ENCODE data around the gene ADAMTS9.

ADAMTS9 gene

GRCh38 chr3:64586952-64587351, 100.8 kb downstream of the ADAMTS9 start:
- DNase-seq (ENCODE audit: insufficient read length) (no peak), FAIRE-seq (no peak)
- TF ChIP-seq TAF1 (IDR thresholded peaks at IDR 0.05; ENCODE audit: borderline replicate concordance, low read depth, low read length) = no peak
- no peak for TF ChIP-seq POLR2A (IDR thresholded peaks at IDR 0.05; ENCODE audit: low read depth, low read length)
- no peak for TF ChIP-seq POLR2AphosphoS5 (IDR thresholded peaks at IDR 0.05; ENCODE audit: low read depth, low read length)

GRCh38 chr3:64584179-64584578, 103.6 kb downstream of the ADAMTS9 start:
- no peak for FAIRE-seq
- no peak for DNase-seq (ENCODE audit: insufficient read length)
- TF ChIP-seq TAF1 (IDR thresholded peaks at IDR 0.05; ENCODE audit: borderline replicate concordance, low read depth, low read length) (no peak), POLR2AphosphoS5 (IDR thresholded peaks at IDR 0.05; ENCODE audit: low read depth, low read length) (no peak), POLR2A (IDR thresholded peaks at IDR 0.05; ENCODE audit: low read depth, low read length) (no peak)

DNA sequence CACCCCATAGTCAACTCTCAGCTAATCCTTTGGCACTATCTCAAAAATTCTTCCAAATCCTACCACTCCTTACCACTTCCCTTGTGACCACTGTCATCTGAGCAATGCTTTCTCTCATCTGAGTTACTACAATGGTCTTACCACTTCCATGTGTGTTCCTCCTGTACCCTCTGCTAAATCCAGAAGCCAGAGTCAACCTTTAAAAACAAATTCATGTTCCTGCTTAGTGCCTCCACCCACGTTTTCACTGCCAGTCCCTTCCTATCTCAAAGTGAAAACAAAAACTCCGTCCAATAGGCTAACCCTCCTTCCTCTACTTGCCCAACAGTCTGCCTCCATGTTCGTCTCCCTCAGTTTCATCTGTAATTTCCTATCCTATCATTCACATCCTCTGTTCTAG, 109.0 kb downstream of the ADAMTS9 start:
- DNase-seq (ENCODE audit: insufficient read length) (no peak), FAIRE-seq (no peak)
- TF ChIP-seq TAF1 (IDR thresholded peaks at IDR 0.05; ENCODE audit: borderline replicate concordance, low read depth, low read length) = no peak
- TF ChIP-seq POLR2AphosphoS5 (IDR thresholded peaks at IDR 0.05; ENCODE audit: low read depth, low read length) = no peak
- no peak for TF ChIP-seq POLR2A (IDR thresholded peaks at IDR 0.05; ENCODE audit: low read depth, low read length)

DNA sequence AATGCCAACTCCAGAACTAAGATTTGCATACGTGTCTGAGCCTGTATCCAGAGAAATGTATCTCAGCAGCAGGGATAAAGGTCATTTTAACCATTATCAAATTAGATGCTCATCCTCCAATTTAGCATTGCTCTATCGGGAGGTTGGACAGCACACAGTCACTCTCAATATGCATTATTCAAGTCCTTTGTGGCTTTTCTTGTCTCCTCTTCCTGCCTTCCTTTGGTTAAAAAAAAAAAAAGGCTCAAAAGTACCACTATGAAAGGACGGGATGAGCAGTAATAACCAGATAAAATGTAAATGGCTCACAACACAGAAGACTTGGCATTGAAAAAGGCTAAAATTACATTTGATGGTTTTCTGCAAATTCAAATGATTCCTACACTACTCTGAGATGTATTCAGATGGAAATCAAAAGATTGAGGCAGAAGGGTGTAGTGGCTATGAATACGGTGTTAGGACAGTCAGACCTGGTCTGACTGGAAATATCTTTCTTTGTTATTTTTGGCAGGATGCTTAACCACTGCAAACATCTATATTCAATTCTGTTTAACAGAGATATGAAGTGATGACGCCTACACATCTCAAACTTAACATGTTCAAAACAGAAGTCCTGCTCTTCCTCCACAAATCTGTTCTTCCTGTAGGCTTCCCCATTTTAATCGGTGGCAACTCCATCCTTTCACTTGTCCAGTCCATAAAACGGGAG, 109.6 kb downstream of the ADAMTS9 start:
- FAIRE-seq (no peak), DNase-seq (ENCODE audit: insufficient read length) (no peak)
- TF ChIP-seq POLR2A (IDR thresholded peaks at IDR 0.05; ENCODE audit: low read depth, low read length) (no peak), POLR2AphosphoS5 (IDR thresholded peaks at IDR 0.05; ENCODE audit: low read depth, low read length) (no peak), TAF1 (IDR thresholded peaks at IDR 0.05; ENCODE audit: borderline replicate concordance, low read depth, low read length) (no peak)

- FAIRE-seq (no peak), DNase-seq (ENCODE audit: insufficient read length) (no peak)
- TF ChIP-seq POLR2A (IDR thresholded peaks at IDR 0.05; ENCODE audit: low read depth, low read length) (no peak), TAF1 (IDR thresholded peaks at IDR 0.05; ENCODE audit: borderline replicate concordance, low read depth, low read length) (no peak), POLR2AphosphoS5 (IDR thresholded peaks at IDR 0.05; ENCODE audit: low read depth, low read length) (no peak)
Observed at GRCh38 chr3:64576211-64576775, 111.5 kb downstream of the ADAMTS9 start.

GRCh38 chr3:64575211-64575844, 112.5 kb downstream of the ADAMTS9 start:
- TF ChIP-seq TAF1 (IDR thresholded peaks at IDR 0.05; ENCODE audit: borderline replicate concordance, low read depth, low read length) (no peak), POLR2AphosphoS5 (IDR thresholded peaks at IDR 0.05; ENCODE audit: low read depth, low read length) (no peak), POLR2A (IDR thresholded peaks at IDR 0.05; ENCODE audit: low read depth, low read length) (no peak)
- DNase-seq (ENCODE audit: insufficient read length) = no peak
- peak; percentile 21 for FAIRE-seq

- FAIRE-seq (no peak), DNase-seq (ENCODE audit: insufficient read length) (no peak)
- TF ChIP-seq TAF1 (IDR thresholded peaks at IDR 0.05; ENCODE audit: borderline replicate concordance, low read depth, low read length) = no peak
- no peak for TF ChIP-seq POLR2AphosphoS5 (IDR thresholded peaks at IDR 0.05; ENCODE audit: low read depth, low read length)
- no peak for TF ChIP-seq POLR2A (IDR thresholded peaks at IDR 0.05; ENCODE audit: low read depth, low read length)
Observed at GRCh38 chr3:64574194-64574593, 113.6 kb downstream of the ADAMTS9 start.

DNA sequence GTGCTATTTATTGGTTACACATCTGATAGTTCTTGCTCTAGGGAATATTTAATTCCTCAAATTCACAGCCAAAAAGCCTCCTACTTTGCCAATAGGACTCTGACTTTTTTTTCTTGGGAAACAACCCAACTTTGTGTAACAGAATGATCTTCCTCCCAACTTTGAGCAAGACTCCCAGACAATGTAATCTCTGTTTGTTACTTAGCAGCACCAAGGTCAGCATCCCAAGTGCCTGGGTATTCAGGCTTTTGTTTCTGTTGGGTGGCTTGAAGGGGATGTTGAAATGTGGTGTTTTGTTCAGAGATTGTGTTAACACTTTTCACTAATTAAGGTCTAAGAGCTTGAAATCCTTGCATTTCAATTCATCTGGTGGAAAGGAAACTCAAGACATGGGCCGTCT, 115.8 kb downstream of the ADAMTS9 start:
- DNase-seq (ENCODE audit: insufficient read length) (no peak), FAIRE-seq (no peak)
- TF ChIP-seq POLR2AphosphoS5 (IDR thresholded peaks at IDR 0.05; ENCODE audit: low read depth, low read length) (no peak), POLR2A (IDR thresholded peaks at IDR 0.05; ENCODE audit: low read depth, low read length) (no peak), TAF1 (IDR thresholded peaks at IDR 0.05; ENCODE audit: borderline replicate concordance, low read depth, low read length) (no peak)

DNA sequence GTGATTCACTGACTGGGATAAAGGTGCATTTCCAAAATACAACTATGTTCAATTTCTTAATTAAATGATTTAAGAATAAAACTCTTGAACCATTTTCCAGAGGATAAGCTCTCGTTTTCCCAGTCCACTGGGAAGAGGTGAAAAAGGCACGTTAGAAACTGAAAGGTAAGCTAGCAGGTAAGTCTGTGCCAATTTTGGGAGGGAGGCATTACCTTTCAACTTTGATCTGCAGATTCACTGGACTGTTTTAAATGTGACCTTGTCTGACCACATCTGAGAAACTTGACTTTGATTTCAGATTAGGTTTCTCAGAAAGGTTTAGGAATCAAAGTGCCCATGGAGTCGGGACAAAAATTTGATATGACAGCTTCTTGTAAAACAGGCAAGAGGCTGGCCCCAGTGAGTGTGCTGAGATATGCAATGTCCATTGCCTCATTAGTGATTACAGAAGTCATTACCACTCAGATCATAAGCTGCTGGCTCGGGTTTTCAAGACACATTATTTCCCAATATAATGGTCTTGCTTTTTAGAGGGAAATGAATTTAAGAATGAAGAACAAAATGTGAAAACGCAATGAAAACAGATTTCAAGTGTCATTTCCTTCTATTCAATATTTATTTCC, 118.8 kb downstream of the ADAMTS9 start:
- DNase-seq (ENCODE audit: insufficient read length) = no peak
- TF ChIP-seq TAF1 (IDR thresholded peaks at IDR 0.05; ENCODE audit: borderline replicate concordance, low read depth, low read length) = no peak
- TF ChIP-seq POLR2A (IDR thresholded peaks at IDR 0.05; ENCODE audit: low read depth, low read length) = no peak
- TF ChIP-seq POLR2AphosphoS5 (IDR thresholded peaks at IDR 0.05; ENCODE audit: low read depth, low read length) = no peak
- no peak for FAIRE-seq

DNA sequence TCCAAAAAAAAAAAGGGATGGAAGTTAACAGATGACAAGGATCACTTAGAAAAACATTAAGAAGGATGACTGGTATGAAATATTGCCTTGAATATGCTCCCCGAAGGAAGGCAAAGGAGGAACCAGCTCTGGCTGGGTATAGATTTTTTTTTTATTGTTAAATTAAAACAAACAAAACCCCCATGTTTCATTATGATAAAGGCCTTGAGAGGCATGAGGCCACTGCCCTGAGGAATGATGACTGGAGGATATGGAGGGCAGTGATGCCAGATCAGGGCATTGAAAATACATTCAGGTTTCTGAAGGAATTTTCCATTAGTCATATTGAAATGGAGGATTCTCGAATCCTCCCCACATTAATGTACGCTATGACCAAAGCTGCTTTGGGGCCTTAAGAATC, 120.9 kb downstream of the ADAMTS9 start:
- no peak for TF ChIP-seq POLR2A (IDR thresholded peaks at IDR 0.05; ENCODE audit: low read depth, low read length)
- TF ChIP-seq TAF1 (IDR thresholded peaks at IDR 0.05; ENCODE audit: borderline replicate concordance, low read depth, low read length) = no peak
- TF ChIP-seq POLR2AphosphoS5 (IDR thresholded peaks at IDR 0.05; ENCODE audit: low read depth, low read length) = no peak
- FAIRE-seq (no peak), DNase-seq (ENCODE audit: insufficient read length) (no peak)

- no peak for FAIRE-seq
- DNase-seq (ENCODE audit: insufficient read length) = no peak
- no peak for TF ChIP-seq POLR2A (IDR thresholded peaks at IDR 0.05; ENCODE audit: low read depth, low read length)
- TF ChIP-seq POLR2AphosphoS5 (IDR thresholded peaks at IDR 0.05; ENCODE audit: low read depth, low read length) = no peak
- no peak for TF ChIP-seq TAF1 (IDR thresholded peaks at IDR 0.05; ENCODE audit: borderline replicate concordance, low read depth, low read length)
Observed at GRCh38 chr3:64563751-64564150, 124.0 kb downstream of the ADAMTS9 start.
